Liver (tissue), 9 donors: ENCODE results near the gene NAXD. TPM values are rescaled to one million over a fixed set of nuclear protein-coding genes. Genes with fewer than 3 reads are reported as not detected.

ENCODE experiments used
- DNase-seq: peaks from one replicate; pipeline ENCODE4 v3.0.0-alpha.2; 2017; ENCODE audit warnings: low spot score
- H3K27ac ChIP-seq, 2 donors: one replicate each; pipeline ENCODE4 v1.7.0; 2013; ENCODE audit warnings: inconsistent platforms in 2 of 2, low read length in 2 of 2, control low read depth in 1 of 2, low read depth in 1 of 2, mild to moderate bottlenecking in 1 of 2
- H3K27me3 ChIP-seq, 4 donors: one replicate each; pipeline versions ENCODE4 v1.6.1 to v1.7.0; 2013; ENCODE audit warnings: low read length in 3 of 4, inconsistent platforms in 1 of 4, mild to moderate bottlenecking in 1 of 4, moderate library complexity in 1 of 4; ENCODE audit not compliant: control insufficient read depth in 4 of 4, insufficient read depth in 4 of 4
- H3K36me3 ChIP-seq, 4 donors: one replicate each; pipeline versions ENCODE4 v1.6.1 to v1.7.0; 2013; ENCODE audit warnings: low read length in 3 of 4, mild to moderate bottlenecking in 3 of 4, low read depth in 1 of 4, moderate library complexity in 1 of 4; ENCODE audit not compliant: control insufficient read depth in 4 of 4, insufficient read depth in 3 of 4
- H3K4me1 ChIP-seq, 4 donors: one replicate each; pipeline versions ENCODE4 v1.6.1 to v1.7.0; 2013; ENCODE audit warnings: low read length in 3 of 4, mild to moderate bottlenecking in 3 of 4, moderate library complexity in 1 of 4; ENCODE audit not compliant: control insufficient read depth in 4 of 4, insufficient read depth in 4 of 4
- H3K4me3 ChIP-seq, 3 donors: one replicate each; pipeline versions ENCODE4 v1.6.1 to v1.7.0; 2013; ENCODE audit warnings: low read length in 3 of 3, control low read depth in 1 of 3, low read depth in 1 of 3, mild to moderate bottlenecking in 1 of 3
- H3K9ac ChIP-seq, 2 donors: one replicate each; pipeline ENCODE4 v1.7.0; 2013; ENCODE audit warnings: low read length in 2 of 2, mild to moderate bottlenecking in 2 of 2, moderate library complexity in 2 of 2, control low read depth in 1 of 2, low read depth in 1 of 2
- H3K9me3 ChIP-seq, 4 donors: one replicate each; pipeline versions ENCODE4 v1.6.1 to v1.7.0; 2013; ENCODE audit warnings: low read length in 3 of 4; ENCODE audit not compliant: control insufficient read depth in 4 of 4
- FOXA1 ChIP-seq: IDR thresholded peaks from 2 replicates; pipeline ENCODE4 v1.6.1; 2016; ENCODE audit warnings: antibody characterized with exemption
- GABPA ChIP-seq, 2 donors: IDR thresholded peaks in 1 of 2; conservative IDR thresholded peaks in 1 of 2; 2 replicates each; pipeline ENCODE4 v1.6.1; 2016; ENCODE audit warnings: antibody characterized with exemption in 2 of 2, mild to moderate bottlenecking in 1 of 2, moderate library complexity in 1 of 2
- HNF4A ChIP-seq, 2 donors: conservative IDR thresholded peaks; 2 replicates each; pipeline ENCODE4 v1.6.1; 2016; ENCODE audit warnings: antibody characterized with exemption in 2 of 2, mild to moderate bottlenecking in 2 of 2
- HNF4G ChIP-seq: IDR thresholded peaks from 2 replicates; pipeline ENCODE4 v1.6.1; 2016; ENCODE audit warnings: antibody characterized with exemption
- MAX ChIP-seq: IDR thresholded peaks from 2 replicates; pipeline ENCODE4 v1.6.1; 2016; ENCODE audit warnings: antibody characterized with exemption
- NR2F2 ChIP-seq: IDR thresholded peaks from 2 replicates; pipeline ENCODE4 v1.6.1; 2016; ENCODE audit warnings: antibody characterized with exemption
- RAD21 ChIP-seq, 2 donors: IDR thresholded peaks; 2 replicates each; pipeline ENCODE4 v1.6.1; 2016; ENCODE audit warnings: antibody characterized with exemption in 2 of 2, mild to moderate bottlenecking in 2 of 2
- RXRA ChIP-seq, 2 donors: IDR thresholded peaks; 2 replicates each; pipeline ENCODE4 v1.6.1; 2017 to 2018; ENCODE audit warnings: antibody characterized with exemption in 2 of 2, mild to moderate bottlenecking in 1 of 2
- SP1 ChIP-seq: IDR thresholded peaks from 2 replicates; pipeline ENCODE4 v1.6.1; 2018; ENCODE audit warnings: antibody characterized with exemption, mild to moderate bottlenecking
- TAF1 ChIP-seq: conservative IDR thresholded peaks from 2 replicates; pipeline ENCODE4 v1.6.1; 2016; ENCODE audit warnings: antibody characterized with exemption, mild to moderate bottlenecking
- WGBS: extraction: QIAGEN DNeasy Blood & Tissue Kit; methylation state at CpG from one replicate; pipeline ENCODE4 v1.1.7; 2013; 5-methylcytosine and 5-hydroxymethylcytosine counted together
- polyA plus RNA-seq, 2 donors: library from polyadenylated mRNA; stranded (reverse) in 1 of 2; unstranded in 1 of 2; fragments of 200-250 nt in 1 of 2; fragments of >200 nt in 1 of 2; fragmentation: Nextera tagmentation in 1 of 2; extraction: Ambion mirVana in 1 of 2; gene quantifications; one replicate each; pipeline versions ENCODE4 v1.2.1 to v1.2.3, GENCODE V29; 2013 to 2015
- total RNA-seq, 2 donors: library from RNA; depleted of rRNA; stranded (reverse); fragments of >200 nt; gene quantifications; one replicate each; pipeline ENCODE4 v1.2.3, GENCODE V29; 2014
- TF ChIP-seq, protein P1 (sequence below): fragments of 150-350 bp; IDR thresholded peaks from 2 replicates; pipeline ENCODE4 v1.5.1; 2017; ENCODE audit warnings: improper control_type of control experiment, low read depth, low read length; ENCODE audit not compliant: missing input control
- TF ChIP-seq, protein P2 (sequence below): IDR thresholded peaks from 2 replicates; pipeline ENCODE4 v1.6.1; 2016; ENCODE audit warnings: antibody characterized with exemption
- TF ChIP-seq, protein P3 (sequence below): IDR thresholded peaks from 2 replicates; pipeline ENCODE4 v1.6.1; 2016; ENCODE audit warnings: antibody characterized with exemption, mild to moderate bottlenecking
- donor health status: healthy.
- donor health status: healthy.
- donor health status: healthy.
- donor health status: healthy.
- donor health status: healthy.

NAXD gene
- total and polyA plus RNA-seq, 4 donors: 19.0 to 40.5 (median 27.6) TPM

- H3K36me3 ChIP-seq: peaks cover 4 to 32% (median 25%) of the 10 kb centered on the region in 4 donors
- DNase-seq: no peak
- H3K9me3 ChIP-seq: peaks cover 0 to 3% (median 0%) of the 10 kb centered on the region in 4 donors
- WGBS: 97% methylated on average over 16 of the region's 16 CpGs
- H3K27me3 ChIP-seq: no peaks in the 10 kb centered on the region
- no peak overlapping the region for H3K4me3 ChIP-seq
- H3K27ac ChIP-seq: no peak overlapping the region
- no peaks in the 10 kb centered on the region for H3K4me1 ChIP-seq
- TF ChIP-seq HNF4A (conservative IDR thresholded peaks at IDR 0.05) (no peak), SP1 (no peak), FOXA1 (no peak), NR2F2 (no peak)
- TF ChIP-seq, protein P1, sequence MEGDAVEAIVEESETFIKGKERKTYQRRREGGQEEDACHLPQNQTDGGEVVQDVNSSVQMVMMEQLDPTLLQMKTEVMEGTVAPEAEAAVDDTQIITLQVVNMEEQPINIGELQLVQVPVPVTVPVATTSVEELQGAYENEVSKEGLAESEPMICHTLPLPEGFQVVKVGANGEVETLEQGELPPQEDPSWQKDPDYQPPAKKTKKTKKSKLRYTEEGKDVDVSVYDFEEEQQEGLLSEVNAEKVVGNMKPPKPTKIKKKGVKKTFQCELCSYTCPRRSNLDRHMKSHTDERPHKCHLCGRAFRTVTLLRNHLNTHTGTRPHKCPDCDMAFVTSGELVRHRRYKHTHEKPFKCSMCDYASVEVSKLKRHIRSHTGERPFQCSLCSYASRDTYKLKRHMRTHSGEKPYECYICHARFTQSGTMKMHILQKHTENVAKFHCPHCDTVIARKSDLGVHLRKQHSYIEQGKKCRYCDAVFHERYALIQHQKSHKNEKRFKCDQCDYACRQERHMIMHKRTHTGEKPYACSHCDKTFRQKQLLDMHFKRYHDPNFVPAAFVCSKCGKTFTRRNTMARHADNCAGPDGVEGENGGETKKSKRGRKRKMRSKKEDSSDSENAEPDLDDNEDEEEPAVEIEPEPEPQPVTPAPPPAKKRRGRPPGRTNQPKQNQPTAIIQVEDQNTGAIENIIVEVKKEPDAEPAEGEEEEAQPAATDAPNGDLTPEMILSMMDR: no peak
- TF ChIP-seq, protein P2, sequence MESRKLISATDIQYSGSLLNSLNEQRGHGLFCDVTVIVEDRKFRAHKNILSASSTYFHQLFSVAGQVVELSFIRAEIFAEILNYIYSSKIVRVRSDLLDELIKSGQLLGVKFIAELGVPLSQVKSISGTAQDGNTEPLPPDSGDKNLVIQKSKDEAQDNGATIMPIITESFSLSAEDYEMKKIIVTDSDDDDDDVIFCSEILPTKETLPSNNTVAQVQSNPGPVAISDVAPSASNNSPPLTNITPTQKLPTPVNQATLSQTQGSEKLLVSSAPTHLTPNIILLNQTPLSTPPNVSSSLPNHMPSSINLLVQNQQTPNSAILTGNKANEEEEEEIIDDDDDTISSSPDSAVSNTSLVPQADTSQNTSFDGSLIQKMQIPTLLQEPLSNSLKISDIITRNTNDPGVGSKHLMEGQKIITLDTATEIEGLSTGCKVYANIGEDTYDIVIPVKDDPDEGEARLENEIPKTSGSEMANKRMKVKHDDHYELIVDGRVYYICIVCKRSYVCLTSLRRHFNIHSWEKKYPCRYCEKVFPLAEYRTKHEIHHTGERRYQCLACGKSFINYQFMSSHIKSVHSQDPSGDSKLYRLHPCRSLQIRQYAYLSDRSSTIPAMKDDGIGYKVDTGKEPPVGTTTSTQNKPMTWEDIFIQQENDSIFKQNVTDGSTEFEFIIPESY: no peak
- no peak overlapping the region for H3K9ac ChIP-seq
These were observed 47.6 kb downstream of the NAXD start for GRCh38 chr13:110662777-110663443.

DNA sequence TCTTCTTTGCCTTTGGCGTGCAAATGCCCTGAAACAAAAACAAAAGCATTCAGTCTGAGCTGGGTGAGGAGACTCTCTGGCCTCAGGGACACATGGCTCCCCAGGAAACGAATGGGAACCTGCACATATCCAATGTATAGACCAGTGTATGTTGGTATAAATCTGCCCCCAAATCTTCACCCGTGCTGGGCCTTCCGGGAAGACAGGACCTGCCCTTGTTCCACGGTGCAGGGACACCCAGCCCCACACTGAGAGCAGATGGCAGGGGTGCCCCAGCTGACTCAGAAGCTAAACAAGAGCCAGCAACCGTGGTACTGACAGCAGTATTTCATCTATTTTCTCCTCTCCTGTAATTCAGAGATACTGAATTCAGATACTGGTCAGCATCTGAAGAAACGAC, 48.1 kb downstream of the NAXD start:
- no peaks in the 10 kb centered on the region for H3K4me1 ChIP-seq
- H3K9me3 ChIP-seq: peaks cover 0 to 3% (median 0%) of the 10 kb centered on the region in 4 donors
- peaks cover 4 to 33% (median 26%) of the 10 kb centered on the region in 4 donors for H3K36me3 ChIP-seq
- TF ChIP-seq TAF1 (no peak), RAD21 (IDR thresholded peaks at IDR 0.05) (no peak)
- TF ChIP-seq, protein P1: no peak
- H3K4me3 ChIP-seq: no peak overlapping the region
- DNase-seq: no peak
- no peaks in the 10 kb centered on the region for H3K27me3 ChIP-seq
- WGBS: 82% methylated on average over 7 of the region's 7 CpGs
- no peak overlapping the region for H3K9ac ChIP-seq
- no peak overlapping the region for H3K27ac ChIP-seq

GRCh38 chr13:110664041-110664440, 48.7 kb downstream of the NAXD start:
- Histone ChIP-seq H3K27me3 (no peaks in the 10 kb centered on the region), H3K27ac (no peak overlapping the region), H3K36me3 (peaks cover 4 to 33% (median 26%) of the 10 kb centered on the region in 4 donors), H3K4me1 (no peaks in the 10 kb centered on the region), H3K9ac (no peak overlapping the region), H3K4me3 (no peak overlapping the region), H3K9me3 (peaks cover 0 to 3% (median 0%) of the 10 kb centered on the region in 4 donors)
- DNase-seq: no peak
- 95% methylated on average over 7 of the region's 7 CpGs for WGBS
- TF ChIP-seq FOXA1: no peak
- no peak for TF ChIP-seq SP1
- TF ChIP-seq, protein P1: no peak
- TF ChIP-seq RXRA (IDR thresholded peaks at IDR 0.05): no peak
- no peak for TF ChIP-seq GABPA (IDR thresholded peaks at IDR 0.05 in 1 of 2, conservative IDR thresholded peaks at IDR 0.05 in 1 of 2)
- no peak for TF ChIP-seq HNF4G
- no peak for TF ChIP-seq NR2F2
- TF ChIP-seq HNF4A (conservative IDR thresholded peaks at IDR 0.05): no peak
- no peak for TF ChIP-seq MAX
- no peak for TF ChIP-seq TAF1
- TF ChIP-seq, protein P3, sequence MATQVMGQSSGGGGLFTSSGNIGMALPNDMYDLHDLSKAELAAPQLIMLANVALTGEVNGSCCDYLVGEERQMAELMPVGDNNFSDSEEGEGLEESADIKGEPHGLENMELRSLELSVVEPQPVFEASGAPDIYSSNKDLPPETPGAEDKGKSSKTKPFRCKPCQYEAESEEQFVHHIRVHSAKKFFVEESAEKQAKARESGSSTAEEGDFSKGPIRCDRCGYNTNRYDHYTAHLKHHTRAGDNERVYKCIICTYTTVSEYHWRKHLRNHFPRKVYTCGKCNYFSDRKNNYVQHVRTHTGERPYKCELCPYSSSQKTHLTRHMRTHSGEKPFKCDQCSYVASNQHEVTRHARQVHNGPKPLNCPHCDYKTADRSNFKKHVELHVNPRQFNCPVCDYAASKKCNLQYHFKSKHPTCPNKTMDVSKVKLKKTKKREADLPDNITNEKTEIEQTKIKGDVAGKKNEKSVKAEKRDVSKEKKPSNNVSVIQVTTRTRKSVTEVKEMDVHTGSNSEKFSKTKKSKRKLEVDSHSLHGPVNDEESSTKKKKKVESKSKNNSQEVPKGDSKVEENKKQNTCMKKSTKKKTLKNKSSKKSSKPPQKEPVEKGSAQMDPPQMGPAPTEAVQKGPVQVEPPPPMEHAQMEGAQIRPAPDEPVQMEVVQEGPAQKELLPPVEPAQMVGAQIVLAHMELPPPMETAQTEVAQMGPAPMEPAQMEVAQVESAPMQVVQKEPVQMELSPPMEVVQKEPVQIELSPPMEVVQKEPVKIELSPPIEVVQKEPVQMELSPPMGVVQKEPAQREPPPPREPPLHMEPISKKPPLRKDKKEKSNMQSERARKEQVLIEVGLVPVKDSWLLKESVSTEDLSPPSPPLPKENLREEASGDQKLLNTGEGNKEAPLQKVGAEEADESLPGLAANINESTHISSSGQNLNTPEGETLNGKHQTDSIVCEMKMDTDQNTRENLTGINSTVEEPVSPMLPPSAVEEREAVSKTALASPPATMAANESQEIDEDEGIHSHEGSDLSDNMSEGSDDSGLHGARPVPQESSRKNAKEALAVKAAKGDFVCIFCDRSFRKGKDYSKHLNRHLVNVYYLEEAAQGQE: no peak
